ENCODE measurements around the gene OS9.
"Not testable (repeated sequence)": the region's sequence is repeated elsewhere in the genome, so short reads cannot be mapped to it uniquely, and the experiment has no call there.

The OS9 gene

DNA sequence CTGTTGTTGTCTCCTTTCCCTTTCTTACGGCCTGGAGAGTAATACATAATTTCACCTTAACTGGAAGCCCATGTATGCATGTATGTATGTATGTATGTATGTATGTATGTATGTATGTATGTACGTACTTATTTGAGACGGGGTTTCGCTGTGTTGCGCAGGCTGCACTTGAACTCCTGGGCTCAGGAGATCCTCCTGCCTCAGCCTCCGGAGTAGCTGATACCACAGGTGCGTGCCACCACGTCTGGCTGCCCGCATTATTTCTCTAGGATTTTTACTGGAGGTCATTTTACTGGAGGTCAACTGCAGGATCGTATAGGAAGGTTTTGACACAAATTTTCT is 644 bp upstream of the OS9 start:
- no peaks in the 10 kb centered on the region for H3K27me3 ChIP-seq (ENCODE audit: control insufficient read depth in 1 of 2, insufficient read depth in 2 of 2, low read length in 2 of 2)

GRCh38 chr12:57694459-57695019 is 607 bp downstream of the OS9 start:
- no peaks in the 10 kb centered on the region for H3K9me3 ChIP-seq (ENCODE audit: control insufficient read depth in 2 of 2, low read length in 2 of 2)
- H3K9ac ChIP-seq (ENCODE audit: low read length in 2 of 2) = peak overlapping the region; percentile 82 to 97
- peaks cover 21 to 26% of the 10 kb centered on the region in 2 donors for H3K36me3 ChIP-seq (ENCODE audit: control insufficient read depth in 2 of 2, insufficient read depth in 2 of 2, low read length in 2 of 2)
- H3K27me3 ChIP-seq (ENCODE audit: control insufficient read depth in 1 of 2, insufficient read depth in 2 of 2, low read length in 2 of 2) = no peaks in the 10 kb centered on the region
- H3K27ac ChIP-seq (ENCODE audit: low read length) = peak overlapping the region; percentile 55
- H3K4me3 ChIP-seq (ENCODE audit: low read length in 2 of 2) = peak overlapping the region; percentile 90 to 100
- H3K4me1 ChIP-seq (ENCODE audit: control insufficient read depth, insufficient read depth, low read length) = peaks cover 11% of the 10 kb centered on the region

More for the DNA sequence above, 644 bp upstream of the OS9 start:
- Histone ChIP-seq H3K4me1 (ENCODE audit: control insufficient read depth, insufficient read depth, low read length) (peaks cover 11% of the 10 kb centered on the region), H3K9me3 (ENCODE audit: control insufficient read depth in 2 of 2, low read length in 2 of 2) (no peaks in the 10 kb centered on the region), H3K4me3 (ENCODE audit: low read length in 2 of 2) (peak overlapping the region; percentile 15 to 100), H3K9ac (ENCODE audit: low read length in 2 of 2) (no peak overlapping the region), H3K27ac (ENCODE audit: low read length) (no peak overlapping the region), H3K36me3 (ENCODE audit: control insufficient read depth in 2 of 2, insufficient read depth in 2 of 2, low read length in 2 of 2) (peaks cover 18 to 19% of the 10 kb centered on the region in 2 donors)

- Histone ChIP-seq H3K4me1 (ENCODE audit: control insufficient read depth, insufficient read depth, low read length) (peaks cover 11% of the 10 kb centered on the region), H3K36me3 (ENCODE audit: control insufficient read depth in 2 of 2, insufficient read depth in 2 of 2, low read length in 2 of 2) (peaks cover 21 to 31% of the 10 kb centered on the region in 2 donors), H3K9me3 (ENCODE audit: control insufficient read depth in 2 of 2, low read length in 2 of 2) (no peaks in the 10 kb centered on the region), H3K27me3 (ENCODE audit: control insufficient read depth in 1 of 2, insufficient read depth in 2 of 2, low read length in 2 of 2) (no peaks in the 10 kb centered on the region), H3K27ac (ENCODE audit: low read length) (no peak overlapping the region), H3K9ac (ENCODE audit: low read length in 2 of 2) (no peak overlapping the region), H3K4me3 (ENCODE audit: low read length in 2 of 2) (no peak overlapping the region)
These were observed 2.0 kb downstream of the OS9 start for GRCh38 chr12:57695770-57696432.

- Histone ChIP-seq H3K36me3 (ENCODE audit: control insufficient read depth in 2 of 2, insufficient read depth in 2 of 2, low read length in 2 of 2) (peaks cover 21 to 32% of the 10 kb centered on the region in 2 donors), H3K27ac (ENCODE audit: low read length) (no peak overlapping the region), H3K4me1 (ENCODE audit: control insufficient read depth, insufficient read depth, low read length) (peaks cover 11% of the 10 kb centered on the region), H3K4me3 (ENCODE audit: low read length in 2 of 2) (no peak overlapping the region), H3K9me3 (ENCODE audit: control insufficient read depth in 2 of 2, low read length in 2 of 2) (no peaks in the 10 kb centered on the region), H3K9ac (ENCODE audit: low read length in 2 of 2) (no peak overlapping the region), H3K27me3 (ENCODE audit: control insufficient read depth in 1 of 2, insufficient read depth in 2 of 2, low read length in 2 of 2) (no peaks in the 10 kb centered on the region)
These were observed 3.1 kb downstream of the OS9 start for GRCh38 chr12:57697076-57697475.

DNA sequence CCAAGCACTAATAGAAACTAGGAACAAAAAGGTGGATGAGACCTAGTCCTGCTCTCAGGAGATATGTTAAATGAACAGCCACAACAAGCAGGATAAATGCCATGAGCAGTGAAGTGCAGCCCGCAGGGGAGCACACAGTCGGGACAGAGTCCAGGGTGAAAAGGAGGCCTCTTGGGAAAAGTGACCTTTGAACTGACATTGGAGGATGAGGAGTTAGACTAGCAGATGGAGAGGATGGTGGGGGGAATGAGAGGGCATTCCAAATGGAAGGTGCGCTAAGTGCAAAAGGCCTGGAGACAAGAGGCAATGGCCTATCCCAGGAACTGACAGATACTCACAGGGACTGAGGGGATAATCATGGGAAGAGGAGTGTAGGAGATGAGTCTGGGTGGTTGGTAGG is 4.5 kb downstream of the OS9 start:
- Histone ChIP-seq H3K4me1 (ENCODE audit: control insufficient read depth, insufficient read depth, low read length) (peaks cover 11% of the 10 kb centered on the region), H3K9me3 (ENCODE audit: control insufficient read depth in 2 of 2, low read length in 2 of 2) (no peaks in the 10 kb centered on the region), H3K36me3 (ENCODE audit: control insufficient read depth in 2 of 2, insufficient read depth in 2 of 2, low read length in 2 of 2) (peaks cover 25 to 32% of the 10 kb centered on the region in 2 donors), H3K27me3 (ENCODE audit: control insufficient read depth in 1 of 2, insufficient read depth in 2 of 2, low read length in 2 of 2) (no peaks in the 10 kb centered on the region), H3K4me3 (ENCODE audit: low read length in 2 of 2) (no peak overlapping the region), H3K9ac (ENCODE audit: low read length in 2 of 2) (no peak overlapping the region), H3K27ac (ENCODE audit: low read length) (no peak overlapping the region)

GRCh38 chr12:57700317-57700716 is 6.4 kb downstream of the OS9 start:
- Histone ChIP-seq H3K9ac (ENCODE audit: low read length in 2 of 2) (no peak overlapping the region), H3K36me3 (ENCODE audit: control insufficient read depth in 2 of 2, insufficient read depth in 2 of 2, low read length in 2 of 2) (peaks cover 25 to 34% of the 10 kb centered on the region in 2 donors), H3K9me3 (ENCODE audit: control insufficient read depth in 2 of 2, low read length in 2 of 2) (no peaks in the 10 kb centered on the region), H3K27me3 (ENCODE audit: control insufficient read depth in 1 of 2, insufficient read depth in 2 of 2, low read length in 2 of 2) (no peaks in the 10 kb centered on the region), H3K27ac (ENCODE audit: low read length) (no peak overlapping the region), H3K4me3 (ENCODE audit: low read length in 2 of 2) (no peak overlapping the region), H3K4me1 (ENCODE audit: control insufficient read depth, insufficient read depth, low read length) (peaks cover under 1% of the 10 kb centered on the region)

GRCh38 chr12:57707250-57707649 is 13.3 kb downstream of the OS9 start:
- no peaks in the 10 kb centered on the region for H3K4me1 ChIP-seq (ENCODE audit: control insufficient read depth, insufficient read depth, low read length)
- H3K9ac ChIP-seq (ENCODE audit: low read length in 2 of 2) = no peak overlapping the region
- no peak overlapping the region for H3K4me3 ChIP-seq (ENCODE audit: low read length in 2 of 2)
- no peaks in the 10 kb centered on the region for H3K27me3 ChIP-seq (ENCODE audit: control insufficient read depth in 1 of 2, insufficient read depth in 2 of 2, low read length in 2 of 2)
- peaks cover 6 to 7% of the 10 kb centered on the region in 2 donors for H3K36me3 ChIP-seq (ENCODE audit: control insufficient read depth in 2 of 2, insufficient read depth in 2 of 2, low read length in 2 of 2)
- no peak overlapping the region for H3K27ac ChIP-seq (ENCODE audit: low read length)
- no peaks in the 10 kb centered on the region for H3K9me3 ChIP-seq (ENCODE audit: control insufficient read depth in 2 of 2, low read length in 2 of 2)

GRCh38 chr12:57708296-57708695 is 14.4 kb downstream of the OS9 start:
- H3K4me3 ChIP-seq (ENCODE audit: low read length in 2 of 2) = no peak overlapping the region
- no peak overlapping the region for H3K27ac ChIP-seq (ENCODE audit: low read length)
- H3K4me1 ChIP-seq (ENCODE audit: control insufficient read depth, insufficient read depth, low read length) = no peaks in the 10 kb centered on the region
- no peaks in the 10 kb centered on the region for H3K9me3 ChIP-seq (ENCODE audit: control insufficient read depth in 2 of 2, low read length in 2 of 2)
- H3K27me3 ChIP-seq (ENCODE audit: control insufficient read depth in 1 of 2, insufficient read depth in 2 of 2, low read length in 2 of 2) = no peaks in the 10 kb centered on the region
- H3K36me3 ChIP-seq (ENCODE audit: control insufficient read depth in 2 of 2, insufficient read depth in 2 of 2, low read length in 2 of 2) = peaks cover 6% of the 10 kb centered on the region in 2 donors
- no peak overlapping the region for H3K9ac ChIP-seq (ENCODE audit: low read length in 2 of 2)

DNA sequence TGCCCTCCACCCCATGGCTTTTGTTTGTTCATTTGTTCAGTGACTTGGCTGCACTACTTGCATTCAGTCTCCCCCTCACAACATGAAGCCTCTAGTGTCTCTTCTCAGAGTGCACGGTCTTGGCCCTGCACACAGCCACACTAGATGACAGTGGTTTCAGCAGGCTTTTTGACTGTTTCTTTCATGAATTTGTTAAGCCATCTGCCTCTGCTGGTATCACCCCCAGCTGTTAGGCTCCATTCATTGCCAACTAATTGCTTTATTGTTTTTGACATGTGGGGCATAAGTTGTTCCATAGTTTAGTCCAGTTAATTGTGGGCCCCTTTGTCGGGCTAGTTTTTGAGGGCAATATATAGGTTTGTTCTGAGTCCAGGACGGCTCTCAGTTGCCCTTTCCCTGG is 18.8 kb downstream of the OS9 start:
- H3K4me1 ChIP-seq (ENCODE audit: control insufficient read depth, insufficient read depth, low read length) = no peaks in the 10 kb centered on the region
- no peaks in the 10 kb centered on the region for H3K27me3 ChIP-seq (ENCODE audit: control insufficient read depth in 1 of 2, insufficient read depth in 2 of 2, low read length in 2 of 2)
- H3K9ac ChIP-seq (ENCODE audit: low read length in 2 of 2) = no peak overlapping the region
- no peak overlapping the region for H3K4me3 ChIP-seq (ENCODE audit: low read length in 2 of 2)
- no peaks in the 10 kb centered on the region for H3K9me3 ChIP-seq (ENCODE audit: control insufficient read depth in 2 of 2, low read length in 2 of 2)
- H3K36me3 ChIP-seq (ENCODE audit: control insufficient read depth in 2 of 2, insufficient read depth in 2 of 2, low read length in 2 of 2) = peaks cover 20 to 31% of the 10 kb centered on the region in 2 donors
- no peak overlapping the region for H3K27ac ChIP-seq (ENCODE audit: low read length)

DNA sequence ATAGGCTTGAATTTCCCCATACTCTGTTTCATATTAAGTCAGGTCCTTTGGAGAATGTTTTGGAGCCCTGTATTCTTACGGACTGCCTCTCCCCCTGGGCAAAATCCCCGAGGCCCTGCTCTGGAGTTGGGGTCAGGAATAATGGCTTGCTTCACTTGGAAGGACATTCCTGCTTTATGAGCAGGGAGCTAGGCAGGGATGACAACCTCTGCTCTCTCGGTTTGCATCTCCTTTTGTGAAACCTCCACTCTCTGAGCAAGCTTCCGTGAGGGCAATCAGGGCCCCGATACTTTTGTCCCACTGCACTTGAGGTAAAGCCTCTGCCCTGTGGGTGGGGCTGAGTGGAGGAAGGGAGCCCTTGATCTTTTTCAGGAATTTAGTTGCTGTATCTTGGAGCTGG is 19.3 kb downstream of the OS9 start:
- no peak overlapping the region for H3K4me3 ChIP-seq (ENCODE audit: low read length in 2 of 2)
- H3K9ac ChIP-seq (ENCODE audit: low read length in 2 of 2) = no peak overlapping the region
- no peaks in the 10 kb centered on the region for H3K4me1 ChIP-seq (ENCODE audit: control insufficient read depth, insufficient read depth, low read length)
- H3K36me3 ChIP-seq (ENCODE audit: control insufficient read depth in 2 of 2, insufficient read depth in 2 of 2, low read length in 2 of 2) = peaks cover 25 to 35% of the 10 kb centered on the region in 2 donors
- no peaks in the 10 kb centered on the region for H3K9me3 ChIP-seq (ENCODE audit: control insufficient read depth in 2 of 2, low read length in 2 of 2)
- H3K27me3 ChIP-seq (ENCODE audit: control insufficient read depth in 1 of 2, insufficient read depth in 2 of 2, low read length in 2 of 2) = no peaks in the 10 kb centered on the region
- H3K27ac ChIP-seq (ENCODE audit: low read length) = no peak overlapping the region

DNA sequence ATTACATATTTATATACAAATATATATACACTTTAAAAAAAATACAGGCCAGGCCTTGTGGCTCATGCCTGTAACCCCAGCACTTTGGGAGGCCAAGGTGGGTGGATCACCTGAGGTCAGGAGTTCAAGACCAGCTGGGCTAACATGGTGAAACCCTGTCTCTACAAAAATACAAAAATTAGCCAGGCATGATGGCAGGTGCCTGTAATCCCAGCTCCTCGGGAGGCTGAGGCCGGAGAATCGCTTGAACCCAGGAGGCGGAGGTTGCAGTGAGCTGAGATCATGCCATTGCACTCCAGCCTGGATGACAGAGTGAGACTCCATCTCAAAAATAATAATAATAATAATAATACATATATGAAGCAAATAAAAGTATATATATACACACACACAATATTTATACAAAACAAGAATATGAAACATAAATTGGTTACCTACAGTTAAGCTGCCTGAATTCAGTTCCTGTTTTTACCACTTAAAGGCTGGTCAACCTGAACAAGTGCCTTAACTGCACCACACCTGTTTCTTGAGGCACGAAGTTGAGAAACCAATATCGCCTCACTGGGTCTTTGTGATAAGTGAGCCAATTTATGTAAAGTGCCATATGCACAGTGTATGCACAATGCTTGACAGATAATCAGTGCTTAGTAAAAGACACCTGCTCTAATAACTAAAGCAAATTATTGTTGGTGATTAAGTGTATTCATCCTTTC is 21.3 kb downstream of the OS9 start:
- H3K36me3 ChIP-seq (ENCODE audit: control insufficient read depth in 2 of 2, insufficient read depth in 2 of 2, low read length in 2 of 2) = peaks cover 41 to 51% of the 10 kb centered on the region in 2 donors
- not testable (repeated sequence) for H3K27ac ChIP-seq (ENCODE audit: low read length); H3K27me3 ChIP-seq (ENCODE audit: control insufficient read depth in 1 of 2, insufficient read depth in 2 of 2, low read length in 2 of 2); H3K4me3 ChIP-seq (ENCODE audit: low read length in 2 of 2); H3K9ac ChIP-seq (ENCODE audit: low read length in 2 of 2); H3K9me3 ChIP-seq (ENCODE audit: control insufficient read depth in 2 of 2, low read length in 2 of 2); H3K4me1 ChIP-seq (ENCODE audit: control insufficient read depth, insufficient read depth, low read length)

Data from stomach smooth muscle (tissue), 2 donors.